ENCODE results near the gene LRCH3.

LRCH3 gene

DNA sequence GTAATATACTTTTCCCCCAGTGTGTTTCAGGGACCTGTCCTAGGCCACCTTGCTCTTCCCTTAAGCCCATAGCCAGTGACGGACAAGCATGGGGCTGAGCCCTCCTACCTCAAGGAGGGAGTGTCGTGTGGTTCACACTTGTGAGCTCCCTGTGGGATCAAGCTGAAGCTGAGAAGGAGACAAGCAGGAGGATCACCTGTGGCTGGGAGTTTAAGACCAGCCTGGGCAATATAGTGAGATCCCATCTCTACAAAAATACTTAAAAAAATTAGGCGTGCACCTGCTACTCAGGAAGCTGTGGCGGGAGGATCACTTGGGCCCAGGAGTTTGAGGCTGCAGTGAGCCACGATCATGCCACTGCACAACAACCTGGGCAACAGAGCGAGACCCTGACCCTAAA is 82.3 kb downstream of the LRCH3 start:
- Histone ChIP-seq H3K27me3 (ENCODE audit: insufficient read depth, low read depth) (no peaks in the 10 kb centered on the region), H3K9ac (no peak overlapping the region), H2AFZ (ENCODE audit: low read depth) (no peak overlapping the region), H3K36me3 (ENCODE audit: insufficient read depth) (no peaks in the 10 kb centered on the region), H3K79me2 (ENCODE audit: insufficient read depth, low read depth) (no peaks in the 10 kb centered on the region), H3K4me3 (IDR thresholded peaks at IDR 0.05; ENCODE audit: insufficient read depth, low read depth, low read length) (no peak overlapping the region), H3K4me1 (ENCODE audit: low read depth, poor library complexity, severe bottlenecking) (no peaks in the 10 kb centered on the region), H3K27ac (no peak overlapping the region), H4K20me1 (ENCODE audit: insufficient read depth) (no peaks in the 10 kb centered on the region), H3K4me2 (no peak overlapping the region)
- TF ChIP-seq, protein P1, sequence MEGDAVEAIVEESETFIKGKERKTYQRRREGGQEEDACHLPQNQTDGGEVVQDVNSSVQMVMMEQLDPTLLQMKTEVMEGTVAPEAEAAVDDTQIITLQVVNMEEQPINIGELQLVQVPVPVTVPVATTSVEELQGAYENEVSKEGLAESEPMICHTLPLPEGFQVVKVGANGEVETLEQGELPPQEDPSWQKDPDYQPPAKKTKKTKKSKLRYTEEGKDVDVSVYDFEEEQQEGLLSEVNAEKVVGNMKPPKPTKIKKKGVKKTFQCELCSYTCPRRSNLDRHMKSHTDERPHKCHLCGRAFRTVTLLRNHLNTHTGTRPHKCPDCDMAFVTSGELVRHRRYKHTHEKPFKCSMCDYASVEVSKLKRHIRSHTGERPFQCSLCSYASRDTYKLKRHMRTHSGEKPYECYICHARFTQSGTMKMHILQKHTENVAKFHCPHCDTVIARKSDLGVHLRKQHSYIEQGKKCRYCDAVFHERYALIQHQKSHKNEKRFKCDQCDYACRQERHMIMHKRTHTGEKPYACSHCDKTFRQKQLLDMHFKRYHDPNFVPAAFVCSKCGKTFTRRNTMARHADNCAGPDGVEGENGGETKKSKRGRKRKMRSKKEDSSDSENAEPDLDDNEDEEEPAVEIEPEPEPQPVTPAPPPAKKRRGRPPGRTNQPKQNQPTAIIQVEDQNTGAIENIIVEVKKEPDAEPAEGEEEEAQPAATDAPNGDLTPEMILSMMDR (conservative IDR thresholded peaks at IDR 0.05; ENCODE audit: low read depth, low read length), result no peak

DNA sequence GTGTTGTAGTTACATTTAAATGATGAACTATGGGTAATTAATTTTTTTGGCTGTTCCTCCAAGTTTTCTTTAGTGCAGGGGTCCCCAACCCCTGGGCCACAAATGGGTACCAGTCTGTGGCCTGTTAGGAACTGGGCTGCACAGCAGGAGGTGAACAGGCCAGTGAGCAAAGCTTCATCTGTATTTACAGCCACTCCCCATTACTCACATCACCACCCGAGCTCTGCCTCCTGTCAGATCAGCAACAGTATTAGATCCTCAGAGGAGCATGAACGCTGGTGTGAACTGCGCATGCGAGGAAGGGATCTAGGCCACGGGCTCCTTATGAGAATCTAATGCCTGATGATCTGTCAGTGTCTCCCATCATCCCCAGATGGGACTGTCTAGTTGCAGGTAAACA is 83.0 kb downstream of the LRCH3 start:
- no peaks in the 10 kb centered on the region for H4K20me1 ChIP-seq (ENCODE audit: insufficient read depth)
- no peaks in the 10 kb centered on the region for H3K27me3 ChIP-seq (ENCODE audit: insufficient read depth, low read depth)
- no peak overlapping the region for H3K4me2 ChIP-seq
- no peak overlapping the region for H3K4me3 ChIP-seq (IDR thresholded peaks at IDR 0.05; ENCODE audit: insufficient read depth, low read depth, low read length)
- no peak overlapping the region for H2AFZ ChIP-seq (ENCODE audit: low read depth)
- no peaks in the 10 kb centered on the region for H3K79me2 ChIP-seq (ENCODE audit: insufficient read depth, low read depth)
- TF ChIP-seq, protein P1 (conservative IDR thresholded peaks at IDR 0.05; ENCODE audit: low read depth, low read length), result no peak
- H3K4me1 ChIP-seq (ENCODE audit: low read depth, poor library complexity, severe bottlenecking), result no peaks in the 10 kb centered on the region
- H3K9ac ChIP-seq, result no peak overlapping the region
- no peak overlapping the region for H3K27ac ChIP-seq
- H3K36me3 ChIP-seq (ENCODE audit: insufficient read depth), result no peaks in the 10 kb centered on the region

DNA sequence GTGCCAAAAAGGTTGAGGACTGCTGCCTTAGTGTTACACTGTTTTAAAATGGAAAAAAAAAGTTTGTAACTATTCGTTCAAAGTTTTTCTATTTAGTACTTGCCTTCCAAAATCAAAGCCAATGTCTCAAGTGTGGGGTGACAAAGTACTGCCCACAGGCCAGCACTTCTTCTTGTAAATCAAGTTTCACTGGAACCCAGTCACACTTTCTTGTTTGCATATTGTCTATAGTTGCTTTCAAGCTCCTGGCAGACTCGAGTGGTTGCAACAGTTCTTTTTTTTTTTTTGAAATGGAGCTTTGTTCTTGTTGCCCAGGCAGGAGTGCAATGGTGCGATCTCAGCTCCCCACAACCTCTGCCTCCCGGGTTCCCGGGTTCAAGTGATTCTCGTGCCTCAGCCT is 83.6 kb downstream of the LRCH3 start:
- Histone ChIP-seq H3K27ac (no peak overlapping the region), H4K20me1 (ENCODE audit: insufficient read depth) (no peaks in the 10 kb centered on the region), H3K36me3 (ENCODE audit: insufficient read depth) (no peaks in the 10 kb centered on the region), H3K4me3 (IDR thresholded peaks at IDR 0.05; ENCODE audit: insufficient read depth, low read depth, low read length) (no peak overlapping the region), H3K9ac (no peak overlapping the region), H3K27me3 (ENCODE audit: insufficient read depth, low read depth) (no peaks in the 10 kb centered on the region), H3K4me1 (ENCODE audit: low read depth, poor library complexity, severe bottlenecking) (no peaks in the 10 kb centered on the region), H3K79me2 (ENCODE audit: insufficient read depth, low read depth) (no peaks in the 10 kb centered on the region), H3K4me2 (no peak overlapping the region), H2AFZ (ENCODE audit: low read depth) (no peak overlapping the region)
- TF ChIP-seq, protein P1 (conservative IDR thresholded peaks at IDR 0.05; ENCODE audit: low read depth, low read length), result no peak

DNA sequence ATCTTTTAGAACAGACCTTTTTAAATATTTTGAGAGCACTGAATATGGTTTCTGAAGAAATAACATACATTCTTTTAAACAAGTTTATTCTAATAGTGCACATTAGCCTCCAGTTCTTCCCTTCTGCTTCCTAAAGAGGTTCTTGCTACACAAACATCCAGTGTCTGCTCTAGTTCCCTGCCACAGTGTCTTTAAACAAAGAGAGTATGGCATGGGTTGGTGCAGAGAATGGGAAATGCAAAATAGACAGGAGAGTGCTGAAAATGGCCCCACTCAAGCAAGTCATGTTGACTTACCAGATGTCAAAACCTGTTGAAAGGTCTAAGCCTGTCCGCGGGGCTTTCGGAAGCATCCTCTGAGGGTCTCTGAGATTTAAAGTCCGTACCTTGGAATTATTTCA is 86.8 kb downstream of the LRCH3 start:
- Histone ChIP-seq H4K20me1 (ENCODE audit: insufficient read depth) (no peaks in the 10 kb centered on the region), H2AFZ (ENCODE audit: low read depth) (no peak overlapping the region), H3K36me3 (ENCODE audit: insufficient read depth) (no peaks in the 10 kb centered on the region), H3K79me2 (ENCODE audit: insufficient read depth, low read depth) (no peaks in the 10 kb centered on the region), H3K27me3 (ENCODE audit: insufficient read depth, low read depth) (no peaks in the 10 kb centered on the region), H3K4me1 (ENCODE audit: low read depth, poor library complexity, severe bottlenecking) (peaks cover 11% of the 10 kb centered on the region), H3K9ac (no peak overlapping the region), H3K4me2 (no peak overlapping the region), H3K4me3 (IDR thresholded peaks at IDR 0.05; ENCODE audit: insufficient read depth, low read depth, low read length) (no peak overlapping the region), H3K27ac (no peak overlapping the region)
- TF ChIP-seq, protein P1 (conservative IDR thresholded peaks at IDR 0.05; ENCODE audit: low read depth, low read length), result no peak

Measured in KMS-11 (cell line).